Loucy (cell line): Measurements from ENCODE around the gene XPNPEP2.

Experiments used
- H2AFZ ChIP-seq: fragments of 200-600 bp; sonication (generic); 2 replicates; pipeline ENCODE4 v1.6.0; 2016; ENCODE audit warnings: antibody characterized with exemption, mild to moderate bottlenecking, low read length, moderate library complexity
- H3F3A ChIP-seq: fragments of 200-600 bp; 2 replicates; pipeline ENCODE4 v1.6.0; 2016; ENCODE audit warnings: antibody characterized with exemption, low read depth, mild to moderate bottlenecking
- H3K27me3 ChIP-seq: fragments of 200-600 bp; sonication (generic); 2 replicates; pipeline ENCODE4 v1.6.1; 2014; ENCODE audit warnings: low read length, mild to moderate bottlenecking; ENCODE audit not compliant: insufficient read depth, poor library complexity, severe bottlenecking
- H3K36me3 ChIP-seq: fragments of 200-600 bp; sonication (generic); 2 replicates; pipeline ENCODE4 v1.6.1; 2016; ENCODE audit warnings: low read length; ENCODE audit not compliant: insufficient read depth
- H3K4me1 ChIP-seq: fragments of 200-600 bp; sonication (generic); 2 replicates; pipeline ENCODE4 v1.5.1; 2014; ENCODE audit warnings: low read length, mild to moderate bottlenecking; ENCODE audit not compliant: insufficient read depth, poor library complexity, severe bottlenecking
- H3K4me2 ChIP-seq: fragments of 200-600 bp; sonication (generic); 2 replicates; pipeline ENCODE4 v1.6.0; 2014; ENCODE audit warnings: antibody characterized with exemption, low read length, low read depth, mild to moderate bottlenecking; ENCODE audit not compliant: poor library complexity, severe bottlenecking
- H3K4me3 ChIP-seq: fragments of 200-600 bp; sonication (generic); 2 replicates; pipeline ENCODE4 v1.5.1; 2014; ENCODE audit warnings: low read length, mild to moderate bottlenecking, mixed read lengths; ENCODE audit not compliant: poor library complexity, severe bottlenecking
- H3K79me2 ChIP-seq: fragments of 200-600 bp; sonication (generic); 2 replicates; pipeline ENCODE4 v1.6.1; 2014; ENCODE audit warnings: low read length; ENCODE audit not compliant: insufficient read depth
- H3K9ac ChIP-seq: fragments of 200-600 bp; sonication (generic); 2 replicates; pipeline ENCODE4 v1.6.0; 2014; ENCODE audit warnings: mild to moderate bottlenecking, low read depth, low read length, moderate library complexity; ENCODE audit not compliant: poor library complexity, severe bottlenecking
- H3K9me2 ChIP-seq: fragments of 200-600 bp; sonication (generic); replicated peaks from 2 replicates; pipeline ENCODE4 v1.6.1; 2016; ENCODE audit warnings: low read depth, low read length, mixed read lengths
- H3K9me3 ChIP-seq: fragments of 200-600 bp; sonication (generic); 2 replicates; pipeline ENCODE4 v1.6.1; 2014; ENCODE audit warnings: mild to moderate bottlenecking, antibody characterized with exemption, low read length, low read depth; ENCODE audit not compliant: insufficient read depth
- H4K20me1 ChIP-seq: fragments of 200-600 bp; sonication (generic); 2 replicates; pipeline ENCODE4 v1.6.0; 2014; ENCODE audit warnings: antibody characterized with exemption, low read length, mild to moderate bottlenecking; ENCODE audit not compliant: insufficient read depth, poor library complexity, severe bottlenecking
- EZH2phosphoT487 ChIP-seq: fragments of 200-600 bp; IDR thresholded peaks from 2 replicates; pipeline ENCODE4 v1.6.1; 2018; ENCODE audit warnings: antibody characterized with exemption, mild to moderate bottlenecking, moderate library complexity, borderline replicate concordance
- TF ChIP-seq, protein P1 (sequence below): fragments of 200-600 bp; sonication (generic); conservative IDR thresholded peaks from 2 replicates; pipeline ENCODE4 v1.5.1; 2014; ENCODE audit warnings: mild to moderate bottlenecking, antibody characterized with exemption, low read length

The XPNPEP2 gene

DNA sequence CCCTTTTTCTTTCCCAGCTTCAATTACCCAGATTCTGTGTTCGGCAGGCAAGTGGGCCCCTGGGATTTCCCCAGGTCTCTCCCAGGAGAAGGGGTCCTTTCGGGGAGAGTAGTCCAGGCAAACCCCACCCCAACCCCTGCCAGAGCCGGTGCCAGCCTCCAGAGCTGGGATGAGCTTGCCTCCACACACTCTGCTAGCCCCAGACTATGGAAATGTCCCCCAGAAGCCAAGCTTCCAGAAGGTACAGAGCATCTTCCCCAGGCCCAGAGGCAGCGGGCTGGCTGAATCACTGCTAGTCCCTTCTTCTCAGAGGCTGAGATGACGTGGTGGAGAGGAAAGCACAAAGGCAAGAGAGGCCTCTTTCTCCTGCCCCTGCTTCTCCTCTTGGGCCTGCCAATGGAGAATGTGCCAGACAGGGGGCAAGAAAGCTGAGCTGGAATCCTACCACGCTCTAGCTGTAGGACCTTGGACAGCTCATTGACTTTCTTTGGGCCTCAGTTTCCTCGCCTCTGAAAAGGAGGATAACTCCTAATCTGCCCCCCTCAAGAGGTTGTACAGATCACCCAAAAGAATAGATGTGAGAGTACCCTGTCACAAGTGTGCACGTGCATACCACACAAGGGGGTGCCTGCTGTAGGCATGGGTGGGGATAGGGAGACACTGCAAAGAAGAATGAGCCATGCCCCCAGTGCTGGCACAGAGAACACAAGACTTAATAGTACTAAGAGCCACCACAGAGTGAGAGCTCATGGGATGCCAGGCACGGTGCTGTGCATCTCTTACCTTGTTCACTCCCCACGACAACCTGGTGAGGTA lies 43.1 kb downstream of the XPNPEP2 start:
- peak overlapping the region; percentile 96 for H3K4me3 ChIP-seq
- TF ChIP-seq, protein P1, sequence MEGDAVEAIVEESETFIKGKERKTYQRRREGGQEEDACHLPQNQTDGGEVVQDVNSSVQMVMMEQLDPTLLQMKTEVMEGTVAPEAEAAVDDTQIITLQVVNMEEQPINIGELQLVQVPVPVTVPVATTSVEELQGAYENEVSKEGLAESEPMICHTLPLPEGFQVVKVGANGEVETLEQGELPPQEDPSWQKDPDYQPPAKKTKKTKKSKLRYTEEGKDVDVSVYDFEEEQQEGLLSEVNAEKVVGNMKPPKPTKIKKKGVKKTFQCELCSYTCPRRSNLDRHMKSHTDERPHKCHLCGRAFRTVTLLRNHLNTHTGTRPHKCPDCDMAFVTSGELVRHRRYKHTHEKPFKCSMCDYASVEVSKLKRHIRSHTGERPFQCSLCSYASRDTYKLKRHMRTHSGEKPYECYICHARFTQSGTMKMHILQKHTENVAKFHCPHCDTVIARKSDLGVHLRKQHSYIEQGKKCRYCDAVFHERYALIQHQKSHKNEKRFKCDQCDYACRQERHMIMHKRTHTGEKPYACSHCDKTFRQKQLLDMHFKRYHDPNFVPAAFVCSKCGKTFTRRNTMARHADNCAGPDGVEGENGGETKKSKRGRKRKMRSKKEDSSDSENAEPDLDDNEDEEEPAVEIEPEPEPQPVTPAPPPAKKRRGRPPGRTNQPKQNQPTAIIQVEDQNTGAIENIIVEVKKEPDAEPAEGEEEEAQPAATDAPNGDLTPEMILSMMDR: no peak
- no peak for TF ChIP-seq EZH2phosphoT487
- H3K4me1 ChIP-seq: peaks cover 45% of the 10 kb centered on the region
- no peak overlapping the region for H2AFZ ChIP-seq
- no peaks in the 10 kb centered on the region for H3K9me3 ChIP-seq
- peaks cover 24% of the 10 kb centered on the region for H3K36me3 ChIP-seq
- H4K20me1 ChIP-seq: peaks cover 47% of the 10 kb centered on the region
- peaks cover 92% of the 10 kb centered on the region for H3K79me2 ChIP-seq
- peak overlapping the region; percentile 87 for H3K4me2 ChIP-seq
- H3F3A ChIP-seq: peaks cover 3% of the 10 kb centered on the region; the same call in 1 of the 2 replicates
- peak overlapping the region; percentile 95 for H3K9ac ChIP-seq
- peaks cover 8% of the 10 kb centered on the region for H3K27me3 ChIP-seq
- no peaks in the 10 kb centered on the region for H3K9me2 ChIP-seq

DNA sequence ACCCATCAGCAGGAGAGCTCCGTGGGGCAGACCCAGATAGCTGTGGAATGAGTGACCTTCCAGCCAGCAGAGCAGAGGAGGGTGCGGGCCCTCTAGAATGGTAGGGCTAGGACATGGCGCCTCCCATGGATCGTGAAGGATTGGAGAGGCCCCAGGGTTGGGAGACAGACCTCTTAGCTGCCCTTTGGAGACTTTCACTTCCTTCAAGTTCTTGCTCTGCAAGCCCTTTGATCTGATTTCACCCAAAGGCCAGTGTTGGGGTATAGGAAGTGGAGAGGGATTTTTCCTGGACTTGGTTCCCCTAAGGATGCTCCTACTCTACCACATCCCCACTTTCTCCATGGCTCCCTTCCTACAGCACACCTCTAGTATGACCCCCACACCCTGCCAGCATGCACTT lies 43.9 kb downstream of the XPNPEP2 start:
- H3K9ac ChIP-seq: peak overlapping the region; percentile 95
- peak overlapping the region; percentile 96 for H3K4me3 ChIP-seq
- H2AFZ ChIP-seq: no peak overlapping the region
- peaks cover 55% of the 10 kb centered on the region for H4K20me1 ChIP-seq
- H3K79me2 ChIP-seq: peaks cover 98% of the 10 kb centered on the region
- TF ChIP-seq, protein P1: no peak
- TF ChIP-seq EZH2phosphoT487: no peak
- no peaks in the 10 kb centered on the region for H3K9me2 ChIP-seq
- peaks cover 44% of the 10 kb centered on the region for H3K4me1 ChIP-seq
- no peaks in the 10 kb centered on the region for H3K9me3 ChIP-seq
- peaks cover 3% of the 10 kb centered on the region; the same call in 1 of the 2 replicates for H3F3A ChIP-seq
- peaks cover 27% of the 10 kb centered on the region for H3K36me3 ChIP-seq
- peak overlapping the region; percentile 87 for H3K4me2 ChIP-seq
- peaks cover 8% of the 10 kb centered on the region for H3K27me3 ChIP-seq

DNA sequence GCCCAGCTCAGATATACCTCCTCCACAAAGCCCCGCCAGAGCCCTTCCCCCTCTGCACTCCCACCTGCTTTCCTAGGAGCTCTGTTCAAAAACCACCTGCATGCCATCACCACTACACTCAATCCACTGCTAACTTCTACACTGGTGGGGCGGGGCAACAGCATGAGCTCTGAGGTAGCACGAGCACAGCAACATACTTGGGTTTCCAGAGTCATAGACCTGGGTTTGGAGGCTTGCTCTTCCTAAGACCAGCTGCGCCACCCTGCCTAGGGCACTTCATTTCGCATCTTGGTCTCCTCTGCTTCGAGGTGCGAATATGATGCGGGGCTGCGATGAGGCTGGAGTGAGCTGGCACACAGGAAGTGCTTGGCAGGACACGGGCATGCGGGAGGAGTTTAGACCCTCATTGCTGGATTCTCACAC lies 44.5 kb downstream of the XPNPEP2 start:
- peak overlapping the region; percentile 95 for H3K9ac ChIP-seq
- H3K4me3 ChIP-seq: peak overlapping the region; percentile 96

More for the DNA sequence above, 44.5 kb downstream of the XPNPEP2 start:
- Histone ChIP-seq H3K9me2 (no peaks in the 10 kb centered on the region), H2AFZ (no peak overlapping the region), H4K20me1 (peaks cover 59% of the 10 kb centered on the region), H3K9me3 (no peaks in the 10 kb centered on the region), H3K4me1 (peaks cover 39% of the 10 kb centered on the region), H3K36me3 (peaks cover 29% of the 10 kb centered on the region), H3K79me2 (peaks cover 98% of the 10 kb centered on the region), H3F3A (peaks cover 3% of the 10 kb centered on the region; the same call in 1 of the 2 replicates), H3K4me2 (peak overlapping the region; percentile 87), H3K27me3 (peaks cover 8% of the 10 kb centered on the region)
- no peak for TF ChIP-seq EZH2phosphoT487
- TF ChIP-seq, protein P1: no peak
